Trophoblast cell (in vitro differentiated cells and primary cell): ENCODE results near the gene NOC2L.
A peak's percentile ranks its signal among the peaks of the same experiment; 100 is the strongest.

ENCODE experiments used
- DNase-seq, 2 donors: peaks; one replicate each; pipeline ENCODE4 v3.0.0-alpha.2; 2016
- H2AFZ ChIP-seq: 2 replicates; pipeline ENCODE4 v1.6.1; 2013; ENCODE audit warnings: low read length, moderate library complexity, mild to moderate bottlenecking; ENCODE audit not compliant: insufficient read depth, poor library complexity
- H2AK5ac ChIP-seq: 2 replicates; pipeline ENCODE4 v1.6.1; 2013; ENCODE audit warnings: mild to moderate bottlenecking, low read length
- H2BK120ac ChIP-seq: 2 replicates; pipeline ENCODE4 v1.6.1; 2013; ENCODE audit warnings: low read length, mild to moderate bottlenecking, moderate library complexity; ENCODE audit not compliant: insufficient read depth, poor library complexity
- H2BK12ac ChIP-seq: 2 replicates; pipeline ENCODE4 v1.6.1; 2013; ENCODE audit warnings: mild to moderate bottlenecking, low read length, moderate library complexity
- H2BK5ac ChIP-seq: 2 replicates; pipeline ENCODE4 v1.6.1; 2013; ENCODE audit warnings: low read length, low read depth, moderate library complexity, mild to moderate bottlenecking; ENCODE audit not compliant: poor library complexity
- H3K14ac ChIP-seq: 2 replicates; pipeline ENCODE4 v1.6.1; 2013; ENCODE audit warnings: mild to moderate bottlenecking, low read length
- H3K18ac ChIP-seq: 2 replicates; pipeline ENCODE4 v1.6.1; 2013; ENCODE audit warnings: mild to moderate bottlenecking, low read length
- H3K23ac ChIP-seq: 2 replicates; pipeline ENCODE4 v1.6.1; 2013; ENCODE audit warnings: low read length
- H3K27ac ChIP-seq: 2 replicates; pipeline ENCODE4 v1.5.1; 2013; ENCODE audit warnings: low read depth, mild to moderate bottlenecking, inconsistent platforms, low read length, moderate library complexity
- H3K27me3 ChIP-seq: 2 replicates; pipeline ENCODE4 v1.6.1; 2013; ENCODE audit warnings: inconsistent platforms, mild to moderate bottlenecking, low read length, moderate library complexity; ENCODE audit not compliant: insufficient read depth
- H3K36me3 ChIP-seq, 2 experiments: 1 replicate in 1 of 2; 2 replicates in 1 of 2; pipeline ENCODE4 v1.6.1; 2013; ENCODE audit warnings: low read length in 2 of 2, mild to moderate bottlenecking in 2 of 2, moderate library complexity in 1 of 2; ENCODE audit not compliant: insufficient read depth in 2 of 2, control insufficient read depth in 1 of 2
- H3K4ac ChIP-seq: 2 replicates; pipeline ENCODE4 v1.6.1; 2013; ENCODE audit warnings: low read depth, mild to moderate bottlenecking, low read length, moderate library complexity
- H3K4me1 ChIP-seq, 2 experiments: 1 replicate in 1 of 2; 2 replicates in 1 of 2; pipeline ENCODE4 v1.6.1; 2013; ENCODE audit warnings: low read length in 2 of 2, mild to moderate bottlenecking in 2 of 2, moderate library complexity in 1 of 2; ENCODE audit not compliant: insufficient read depth in 2 of 2, control insufficient read depth in 1 of 2
- H3K4me2 ChIP-seq: 2 replicates; pipeline ENCODE4 v1.6.1; 2013; ENCODE audit warnings: inconsistent platforms, mild to moderate bottlenecking, low read length, moderate library complexity
- H3K4me3 ChIP-seq: 2 replicates; pipeline ENCODE4 v1.5.1; 2013; ENCODE audit warnings: mild to moderate bottlenecking, low read depth, low read length, inconsistent platforms
- H3K79me1 ChIP-seq: one replicate; pipeline ENCODE4 v1.6.1; 2013; ENCODE audit warnings: low read length
- H3K79me2 ChIP-seq: 2 replicates; pipeline ENCODE4 v1.6.1; 2013; ENCODE audit warnings: low read length, mild to moderate bottlenecking; ENCODE audit not compliant: control insufficient read depth, insufficient read depth, poor library complexity
- H3K9ac ChIP-seq: 2 replicates; pipeline ENCODE4 v1.6.1; 2013; ENCODE audit warnings: mild to moderate bottlenecking, low read length
- H3K9me3 ChIP-seq: 2 replicates; pipeline ENCODE4 v1.6.1; 2013; ENCODE audit warnings: low read depth, mild to moderate bottlenecking, control low read depth, inconsistent platforms, low read length; ENCODE audit not compliant: insufficient read depth
- H4K12ac ChIP-seq: 2 replicates; pipeline ENCODE4 v1.6.1; 2013; ENCODE audit warnings: low read depth, mild to moderate bottlenecking, low read length, moderate library complexity
- H4K8ac ChIP-seq: 2 replicates; pipeline ENCODE4 v1.6.1; 2013; ENCODE audit warnings: low read depth, mild to moderate bottlenecking, low read length, moderate library complexity
- H4K91ac ChIP-seq: one replicate; pipeline ENCODE4 v1.6.1; 2013; ENCODE audit warnings: low read depth, mild to moderate bottlenecking, low read length, moderate library complexity
- WGBS: extraction: QIAGEN DNeasy Blood & Tissue Kit; methylation state at CpG from one replicate; pipeline ENCODE4 v1.1.7; 2013; ENCODE audit warnings: missing lambda C conversion rate; ENCODE audit not compliant: insufficient read length, insufficient coverage; ENCODE audit errors: extremely low coverage; 5-methylcytosine and 5-hydroxymethylcytosine counted together

Gene NOC2L

GRCh38 chr1:928825-929661 is 30.0 kb downstream of the NOC2L start:
- Histone ChIP-seq H3K9me3 (no peaks in the 10 kb centered on the region), H4K91ac (no peak overlapping the region), H3K4me3 (no peak overlapping the region), H2BK12ac (no peak overlapping the region), H3K14ac (no peak overlapping the region), H4K12ac (no peak overlapping the region), H2AFZ (no peak overlapping the region), H2BK120ac (no peak overlapping the region), H4K8ac (no peak overlapping the region), H3K27me3 (peaks cover 15% of the 10 kb centered on the region), H3K4ac (no peak overlapping the region), H3K9ac (no peak overlapping the region), H2BK5ac (no peak overlapping the region), H3K23ac (no peak overlapping the region), H2AK5ac (no peak overlapping the region), H3K79me1 (peaks cover 8% of the 10 kb centered on the region), H3K4me1 (peaks cover 0 to 11% of the 10 kb centered on the region in 2 experiments), H3K27ac (no peak overlapping the region), H3K79me2 (peaks cover 3% of the 10 kb centered on the region), H3K36me3 (peaks cover 7 to 10% of the 10 kb centered on the region in 2 experiments), H3K4me2 (no peak overlapping the region), H3K18ac (no peak overlapping the region)
- no CpG with 5 or more reads among the region's 40 CpGs for WGBS
- peak in 1 of 2 donors; percentile 42 for DNase-seq

- WGBS: no CpG with 5 or more reads among the region's 10 CpGs
- H3K27me3 ChIP-seq: peaks cover 15% of the 10 kb centered on the region
- no peak overlapping the region for H3K14ac ChIP-seq
- H3K4me3 ChIP-seq: no peak overlapping the region
- no peak for DNase-seq
- no peak overlapping the region for H3K4ac ChIP-seq
- H2AFZ ChIP-seq: no peak overlapping the region
- no peak overlapping the region for H2BK5ac ChIP-seq
- peaks cover 10% of the 10 kb centered on the region for H3K79me1 ChIP-seq
- no peak overlapping the region for H2BK120ac ChIP-seq
- H3K4me1 ChIP-seq: peaks cover 7 to 18% of the 10 kb centered on the region in 2 experiments
- H3K79me2 ChIP-seq: peaks cover 3% of the 10 kb centered on the region
- H3K18ac ChIP-seq: no peak overlapping the region
- H3K36me3 ChIP-seq: peaks cover 7 to 10% of the 10 kb centered on the region in 2 experiments
- H4K91ac ChIP-seq: no peak overlapping the region
- H3K9me3 ChIP-seq: no peaks in the 10 kb centered on the region
- no peak overlapping the region for H2BK12ac ChIP-seq
- H4K8ac ChIP-seq: no peak overlapping the region
- H3K4me2 ChIP-seq: no peak overlapping the region
- no peak overlapping the region for H3K27ac ChIP-seq
- H4K12ac ChIP-seq: no peak overlapping the region
- no peak overlapping the region for H3K9ac ChIP-seq
- no peak overlapping the region for H2AK5ac ChIP-seq
- H3K23ac ChIP-seq: no peak overlapping the region
Measured at GRCh38 chr1:927748-928147, 31.3 kb downstream of the NOC2L start.

GRCh38 chr1:927234-927633 is 31.8 kb downstream of the NOC2L start:
- Histone ChIP-seq H3K4ac (no peak overlapping the region), H3K18ac (no peak overlapping the region), H3K36me3 (peaks cover 8 to 12% of the 10 kb centered on the region in 2 experiments), H3K14ac (no peak overlapping the region), H3K27me3 (peaks cover 15% of the 10 kb centered on the region), H4K12ac (no peak overlapping the region), H3K9me3 (no peaks in the 10 kb centered on the region), H3K79me2 (peaks cover 3% of the 10 kb centered on the region), H2AK5ac (no peak overlapping the region), H3K79me1 (peaks cover 10% of the 10 kb centered on the region), H2BK5ac (no peak overlapping the region), H3K9ac (no peak overlapping the region), H3K4me3 (no peak overlapping the region), H2AFZ (no peak overlapping the region), H2BK12ac (no peak overlapping the region), H4K91ac (no peak overlapping the region), H2BK120ac (no peak overlapping the region), H3K27ac (no peak overlapping the region), H3K23ac (no peak overlapping the region), H3K4me1 (peaks cover 8 to 20% of the 10 kb centered on the region in 2 experiments), H4K8ac (no peak overlapping the region), H3K4me2 (no peak overlapping the region)
- WGBS: no CpG with 5 or more reads among the region's 9 CpGs
- DNase-seq: no peak

- H3K4me2 ChIP-seq: peak overlapping the region; percentile 80
- H4K8ac ChIP-seq: no peak overlapping the region
- no peak overlapping the region for H3K27ac ChIP-seq
- peaks cover 6% of the 10 kb centered on the region for H3K9me3 ChIP-seq
- H3K18ac ChIP-seq: peak overlapping the region; percentile 2
- peak overlapping the region; percentile 82 for H3K4me3 ChIP-seq
- no peak for DNase-seq
- H3K9ac ChIP-seq: no peak overlapping the region
- peaks cover 10 to 15% of the 10 kb centered on the region in 2 experiments for H3K36me3 ChIP-seq
- no CpG with 5 or more reads among the region's 65 CpGs for WGBS
- peaks cover 13 to 28% of the 10 kb centered on the region in 2 experiments for H3K4me1 ChIP-seq
- no peak overlapping the region for H3K14ac ChIP-seq
- H2AFZ ChIP-seq: no peak overlapping the region
- no peak overlapping the region for H2BK5ac ChIP-seq
- H3K4ac ChIP-seq: no peak overlapping the region
- H3K79me2 ChIP-seq: peaks cover 3% of the 10 kb centered on the region
- no peak overlapping the region for H4K12ac ChIP-seq
- H4K91ac ChIP-seq: peak overlapping the region; percentile 62
- no peak overlapping the region for H3K23ac ChIP-seq
- peaks cover 15% of the 10 kb centered on the region for H3K27me3 ChIP-seq
- H2BK12ac ChIP-seq: no peak overlapping the region
- H2BK120ac ChIP-seq: no peak overlapping the region
- no peak overlapping the region for H2AK5ac ChIP-seq
- H3K79me1 ChIP-seq: peaks cover 10% of the 10 kb centered on the region
Measured at GRCh38 chr1:925561-926421, 33.3 kb downstream of the NOC2L start.
